Activated CD4-positive, alpha-beta T cell treated with anti-CD3 and anti-CD28 coated beads, Interleukin-2, amount 50 U/mL, for 48 hours (primary cell): ENCODE data around the gene AP2A2.

Source experiments
- DNase-seq, 2 experiments: peaks; one replicate each; pipeline ENCODE4 v3.0.0-alpha.2; 2020

Gene AP2A2

GRCh38 chr11:1031121-1031899 lies 105.6 kb downstream of the AP2A2 start:
- no peak for DNase-seq

GRCh38 chr11:1032310-1032891 lies 106.7 kb downstream of the AP2A2 start:
- DNase-seq, result no peak

DNA sequence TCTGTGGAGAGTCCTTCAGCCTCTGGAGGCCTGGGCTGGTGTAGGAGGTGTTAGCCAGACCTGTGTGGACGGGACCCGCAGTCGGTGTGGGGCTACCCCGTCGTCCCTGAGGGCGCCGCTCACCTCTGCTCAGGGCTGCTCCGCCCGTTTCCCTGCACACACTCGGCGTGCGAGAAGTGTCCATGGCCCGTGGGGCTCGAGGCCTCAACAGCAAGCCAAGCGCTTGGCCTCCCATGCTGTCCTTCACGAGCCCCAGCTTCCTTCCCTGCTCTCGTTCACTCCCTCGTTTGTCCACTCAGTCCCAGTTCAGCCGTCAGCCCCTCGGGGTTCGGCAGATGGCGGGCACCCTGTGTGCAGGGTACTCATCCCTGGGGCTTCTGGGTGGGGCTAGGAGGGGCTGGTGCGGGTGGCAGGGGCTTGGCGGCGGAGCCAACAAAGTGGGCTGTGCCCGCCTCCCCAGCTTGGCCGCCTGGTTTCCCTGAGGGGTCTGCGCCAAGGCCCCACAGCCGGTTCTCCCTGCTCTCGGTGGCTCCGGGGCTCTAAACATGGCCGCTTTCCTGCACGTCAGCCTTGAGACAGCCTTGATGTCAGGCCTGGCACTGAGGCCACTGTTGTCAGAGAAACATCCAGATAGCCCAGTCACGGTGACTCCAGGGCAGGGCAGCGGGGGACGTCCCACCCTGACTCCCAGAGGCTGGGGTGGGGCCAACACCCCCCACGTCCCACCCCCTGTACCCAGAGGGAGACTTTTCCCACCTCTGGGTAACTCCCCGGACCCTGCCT lies 107.5 kb downstream of the AP2A2 start:
- DNase-seq, result no peak

- DNase-seq, result no peak
Observed at GRCh38 chr11:1034001-1034400, 108.3 kb downstream of the AP2A2 start.

DNA sequence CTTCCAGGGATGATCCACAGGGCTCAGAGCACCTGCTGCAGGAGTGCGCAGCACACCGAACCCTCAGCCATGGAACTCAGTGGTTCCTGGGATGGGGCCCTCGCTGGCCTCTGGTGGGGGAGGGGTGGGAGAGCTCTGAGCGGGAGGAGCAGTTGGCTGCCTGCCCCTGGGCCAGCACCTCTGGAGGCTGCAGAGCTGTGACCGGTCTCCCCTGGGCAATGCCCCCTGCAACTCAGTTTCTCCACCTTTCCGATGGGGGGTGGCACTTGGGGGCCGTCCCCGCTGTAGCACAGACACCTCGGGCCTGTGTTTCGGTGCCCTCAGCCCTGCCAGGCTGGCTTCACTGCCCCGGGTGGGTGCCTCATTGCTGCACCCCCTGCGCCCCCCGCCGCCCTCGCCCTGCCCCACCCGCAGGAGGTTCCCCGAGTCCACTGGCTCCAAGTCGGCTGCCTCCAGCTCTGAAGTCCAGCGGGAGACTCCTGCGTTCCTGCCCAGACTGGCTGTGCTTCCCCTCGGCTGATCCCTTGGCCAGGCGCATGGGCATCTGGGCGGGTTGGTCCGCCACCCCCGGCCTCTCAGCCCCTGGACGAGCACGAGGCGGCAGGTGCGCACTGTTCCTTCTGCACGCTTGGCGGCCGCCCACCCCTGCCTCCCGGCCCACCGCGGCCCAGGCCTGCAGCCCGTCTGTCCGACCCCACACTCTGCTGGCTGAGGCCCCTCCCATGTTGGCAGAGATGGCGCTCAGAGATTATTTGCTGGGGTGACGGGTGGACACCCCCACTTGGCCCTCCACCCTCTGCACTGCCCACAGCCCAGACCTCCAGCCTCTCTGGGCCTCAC lies 109.0 kb downstream of the AP2A2 start:
- DNase-seq, result no peak

DNA sequence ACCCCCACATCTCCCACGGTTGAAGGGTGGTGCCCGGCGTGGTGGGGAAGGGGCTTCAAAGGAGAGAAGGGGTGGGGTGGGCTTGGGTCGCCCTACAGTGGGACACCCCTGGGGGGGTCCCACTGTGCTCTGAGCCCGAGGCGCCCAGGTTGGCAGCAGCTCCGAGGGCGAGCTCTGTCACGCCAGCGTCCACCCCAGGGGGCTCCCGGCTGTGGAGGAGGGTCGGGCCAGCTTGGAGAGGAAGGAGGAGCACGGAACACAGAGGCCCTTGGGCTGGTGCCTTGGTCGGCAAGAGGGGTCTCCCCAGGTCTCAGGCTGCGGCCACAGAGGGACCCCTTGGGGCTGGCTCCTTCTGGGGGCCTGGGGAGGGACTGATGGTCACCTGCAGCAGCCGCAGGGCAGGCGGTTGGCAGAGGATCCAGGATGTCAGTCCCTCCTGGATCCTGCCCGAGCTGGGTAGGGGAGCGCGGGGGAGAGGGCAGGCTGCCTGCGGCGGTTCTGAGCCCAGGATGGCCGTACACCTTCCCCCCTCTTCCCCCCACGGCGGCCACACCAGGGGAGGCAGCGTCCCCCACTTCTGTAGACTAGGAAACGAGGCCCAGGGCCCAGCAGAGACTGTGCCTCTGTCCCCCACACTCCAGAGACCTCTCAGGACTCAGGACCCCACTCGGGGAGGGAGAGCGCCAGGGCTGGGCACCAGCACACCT lies 110.1 kb downstream of the AP2A2 start:
- DNase-seq, result no peak

- DNase-seq, result no peak
Observed at GRCh38 chr11:1036303-1036923, 110.7 kb downstream of the AP2A2 start, which contains the start of gene MUC6. MUC6 (minus strand) TSS chr11:1036718; CDS start chr11:1036655, 63 bp downstream.

DNA sequence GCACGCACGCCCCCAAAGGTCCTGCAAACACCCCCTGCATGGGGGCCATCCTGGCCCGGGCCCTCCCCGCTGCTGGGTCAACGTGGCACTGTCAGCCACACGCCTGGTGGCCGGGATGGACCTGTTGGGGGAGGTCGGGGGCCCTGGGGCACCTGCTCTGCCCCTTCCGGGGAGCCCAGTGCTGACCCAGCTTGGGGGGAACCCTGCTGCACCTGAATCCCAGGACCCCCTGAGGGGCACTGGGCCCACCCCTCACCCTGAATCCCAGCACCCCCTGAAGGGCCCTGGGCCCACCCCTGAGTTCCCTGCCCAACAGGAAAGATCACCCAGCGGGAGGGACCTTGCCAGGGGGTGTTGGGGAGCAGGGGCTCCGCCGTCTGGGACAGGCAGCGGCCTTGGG lies 111.3 kb downstream of the AP2A2 start:
- no peak for DNase-seq

DNA sequence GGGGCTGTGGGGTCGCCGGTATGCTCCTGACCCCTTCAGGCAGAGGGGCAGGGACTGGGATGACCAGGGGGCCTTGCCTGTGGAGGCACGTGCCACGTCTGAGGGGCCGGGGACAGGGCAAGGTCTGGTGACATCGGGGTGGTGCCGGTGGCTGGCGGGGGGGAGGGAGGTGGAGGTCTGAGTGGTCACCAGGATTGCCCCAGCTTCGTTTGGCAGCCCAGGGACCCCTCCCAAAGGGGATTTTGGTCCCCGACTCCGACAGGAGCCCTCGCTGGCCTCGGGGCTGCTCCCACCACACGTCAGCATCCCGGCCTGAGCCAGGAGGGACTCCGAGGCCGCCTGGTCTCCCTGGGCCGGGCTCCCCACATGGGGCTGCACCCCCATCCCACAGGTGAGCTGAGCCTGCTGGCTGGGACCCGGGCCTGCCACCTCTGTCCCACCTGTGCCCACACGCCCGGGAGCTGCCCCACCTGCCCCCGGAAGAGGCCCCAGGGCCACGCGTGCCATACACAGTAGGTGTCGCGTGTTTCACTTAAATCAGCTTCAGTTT lies 111.9 kb downstream of the AP2A2 start:
- DNase-seq, result no peak

- DNase-seq, result no peak
Observed at GRCh38 chr11:1038361-1038760, 112.7 kb downstream of the AP2A2 start.

GRCh38 chr11:1038921-1039320 lies 113.3 kb downstream of the AP2A2 start:
- no peak for DNase-seq

GRCh38 chr11:1039481-1040427 lies 114.1 kb downstream of the AP2A2 start:
- DNase-seq, result no peak

GRCh38 chr11:1040428-1041148 lies 114.9 kb downstream of the AP2A2 start:
- DNase-seq, result no peak

DNA sequence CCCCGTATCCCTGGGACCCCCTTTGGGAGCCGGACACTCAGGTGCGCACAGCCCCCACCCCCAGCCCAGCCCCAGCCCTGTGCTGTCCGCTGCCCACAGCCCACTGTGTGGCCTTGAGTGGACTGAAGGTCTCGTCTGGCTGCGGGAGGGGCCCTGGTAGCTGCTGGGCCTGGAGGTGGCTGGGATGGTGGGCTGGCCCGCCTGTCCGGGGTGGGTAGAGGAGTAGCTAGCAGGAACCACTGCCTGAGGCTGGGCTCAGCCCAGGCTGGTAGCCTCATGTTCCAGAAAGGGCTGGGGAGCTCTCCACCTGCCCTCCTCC lies 115.4 kb downstream of the AP2A2 start:
- no peak for DNase-seq

DNA sequence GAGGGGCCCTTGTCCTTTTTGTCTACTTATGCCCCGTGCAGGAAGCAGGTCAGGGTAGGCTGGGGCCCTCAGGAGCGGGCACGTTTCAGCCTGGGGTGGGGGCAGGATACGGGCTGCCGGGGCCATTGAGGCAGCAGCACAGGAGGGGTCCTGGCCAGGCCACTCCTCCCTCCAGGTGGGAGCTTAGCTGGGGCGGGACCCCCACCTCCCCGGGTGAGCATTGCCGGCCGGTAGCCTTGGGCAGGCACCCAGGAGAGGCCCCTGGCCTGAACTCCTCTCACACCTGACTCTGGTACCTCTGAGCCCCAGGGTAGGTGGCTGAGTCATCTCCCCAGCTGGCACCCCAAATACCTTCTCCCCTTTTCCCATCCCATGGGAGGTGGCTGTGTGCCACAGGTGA lies 115.8 kb downstream of the AP2A2 start:
- no peak for DNase-seq

GRCh38 chr11:1041936-1042608 lies 116.4 kb downstream of the AP2A2 start:
- no peak for DNase-seq

GRCh38 chr11:1042626-1043562 lies 117.2 kb downstream of the AP2A2 start:
- no peak for DNase-seq

DNA sequence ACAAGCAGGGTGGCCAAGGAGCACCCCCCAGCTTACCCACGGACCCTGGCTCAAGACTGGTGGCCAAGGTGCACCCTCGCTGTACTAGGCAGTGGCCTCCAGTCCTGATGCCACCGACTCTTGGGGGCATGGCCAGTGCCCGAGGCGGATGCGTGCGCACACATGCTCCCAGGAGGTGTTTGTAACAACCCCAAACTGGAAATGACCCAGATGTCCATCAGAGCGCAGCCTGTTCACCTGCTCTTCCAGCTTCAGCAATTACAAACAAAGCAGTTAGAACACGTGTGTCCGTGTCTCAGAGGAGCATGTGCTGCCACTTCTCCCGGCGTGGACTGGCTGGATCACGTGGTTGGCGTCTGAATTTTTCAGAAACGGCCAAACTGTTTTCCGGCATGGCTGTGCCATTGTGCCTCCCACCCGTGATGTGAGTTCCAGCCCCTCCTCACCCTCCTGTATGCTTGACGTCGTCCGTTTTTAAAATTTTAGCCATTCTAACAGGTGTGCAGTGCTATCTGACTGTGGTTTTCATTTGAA lies 118.0 kb downstream of the AP2A2 start:
- DNase-seq, result no peak
